ENCODE data around the gene ZMIZ1. TPM values are rescaled to one million over a fixed set of nuclear protein-coding genes. Genes with fewer than 3 reads are reported as not detected.

ZMIZ1 gene
- total RNA-seq, 1 donor from 2014 or later = 84.7 TPM

DNA sequence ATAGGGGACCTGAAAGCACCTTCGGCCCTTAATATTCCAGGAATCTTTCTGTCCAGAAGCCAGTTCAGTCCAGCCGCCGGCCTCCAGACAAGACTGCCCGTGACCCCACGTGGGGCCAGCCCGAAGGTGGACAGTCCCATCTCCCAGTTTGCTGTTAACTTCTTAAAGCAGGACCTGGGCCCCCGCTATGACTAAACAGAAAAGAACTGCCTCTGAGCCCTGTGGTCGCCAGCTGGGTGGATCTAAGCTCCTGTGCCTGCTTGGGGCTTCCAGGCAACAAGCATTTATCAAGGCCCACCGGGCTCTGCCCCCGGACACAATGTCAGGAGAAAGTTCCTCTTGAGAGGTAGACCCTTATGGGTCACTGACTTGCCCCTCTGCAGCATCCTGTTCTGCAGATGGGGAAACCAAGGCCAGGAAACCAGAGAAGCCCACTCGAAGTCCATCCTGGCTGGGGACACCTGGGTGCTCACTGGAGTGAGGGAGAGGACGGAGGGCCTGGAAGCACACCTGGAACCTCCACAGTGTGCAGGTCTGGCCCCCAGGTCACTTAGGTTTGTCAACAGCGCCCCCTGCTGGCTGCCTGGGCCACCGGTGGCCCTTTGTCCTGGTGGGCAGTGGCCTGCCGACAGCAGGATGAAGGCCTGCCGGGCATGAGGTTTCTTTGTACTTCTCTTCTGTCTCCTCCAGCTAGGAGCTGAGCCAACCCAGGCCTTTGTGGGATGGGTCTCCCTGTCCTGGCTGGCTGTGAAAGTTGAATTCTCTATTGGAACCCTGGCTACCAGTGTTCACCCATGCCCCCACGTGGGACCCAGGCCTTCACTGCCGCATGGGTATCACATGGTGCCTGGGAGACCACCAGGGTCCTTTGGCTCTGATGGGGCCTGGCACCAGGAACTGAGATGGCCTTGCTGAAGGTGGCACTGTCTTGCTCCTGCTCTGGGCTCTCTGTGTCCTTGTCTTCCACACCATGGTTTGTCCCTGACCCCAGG, 128.0 kb downstream of the ZMIZ1 start:
- ATAC-seq (peak; percentile 71), DNase-seq (peak; percentile 90)
- intact Hi-C loops (cut with DNase I) = loop anchor here (5.0 to 10.0 kb wide), 2 partner anchors 124 to 1152 kb away; no protein-coding TSS in a partner anchor
- TF ChIP-seq, protein P1, sequence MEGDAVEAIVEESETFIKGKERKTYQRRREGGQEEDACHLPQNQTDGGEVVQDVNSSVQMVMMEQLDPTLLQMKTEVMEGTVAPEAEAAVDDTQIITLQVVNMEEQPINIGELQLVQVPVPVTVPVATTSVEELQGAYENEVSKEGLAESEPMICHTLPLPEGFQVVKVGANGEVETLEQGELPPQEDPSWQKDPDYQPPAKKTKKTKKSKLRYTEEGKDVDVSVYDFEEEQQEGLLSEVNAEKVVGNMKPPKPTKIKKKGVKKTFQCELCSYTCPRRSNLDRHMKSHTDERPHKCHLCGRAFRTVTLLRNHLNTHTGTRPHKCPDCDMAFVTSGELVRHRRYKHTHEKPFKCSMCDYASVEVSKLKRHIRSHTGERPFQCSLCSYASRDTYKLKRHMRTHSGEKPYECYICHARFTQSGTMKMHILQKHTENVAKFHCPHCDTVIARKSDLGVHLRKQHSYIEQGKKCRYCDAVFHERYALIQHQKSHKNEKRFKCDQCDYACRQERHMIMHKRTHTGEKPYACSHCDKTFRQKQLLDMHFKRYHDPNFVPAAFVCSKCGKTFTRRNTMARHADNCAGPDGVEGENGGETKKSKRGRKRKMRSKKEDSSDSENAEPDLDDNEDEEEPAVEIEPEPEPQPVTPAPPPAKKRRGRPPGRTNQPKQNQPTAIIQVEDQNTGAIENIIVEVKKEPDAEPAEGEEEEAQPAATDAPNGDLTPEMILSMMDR (IDR thresholded peaks at IDR 0.05) = peak; percentile 98
- Histone ChIP-seq H3K36me3 (peaks cover 15% of the 10 kb centered on the region), H3K27ac (no peak overlapping the region), H3K27me3 (no peaks in the 10 kb centered on the region), H3K4me1 (peaks cover 19% of the 10 kb centered on the region), H3K9me3 (no peaks in the 10 kb centered on the region), H3K4me3 (no peak overlapping the region)

DNA sequence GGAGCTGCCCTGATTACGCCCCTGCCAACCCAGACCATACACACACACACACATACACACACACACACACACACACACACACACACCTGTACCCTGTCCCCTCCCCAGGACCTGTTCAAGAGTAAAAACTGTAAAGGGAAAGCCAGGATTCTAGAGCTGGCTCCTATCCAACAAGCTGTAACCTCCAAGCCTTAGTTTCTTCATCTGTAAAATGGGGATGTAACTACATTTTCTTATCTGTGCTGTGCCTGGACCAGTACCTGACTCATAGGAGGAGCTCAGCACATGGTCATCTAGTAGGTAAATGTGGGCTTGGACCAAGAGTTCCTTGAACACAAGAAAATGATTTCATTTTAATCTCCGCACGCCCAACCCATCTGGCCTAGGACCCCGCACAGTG, 128.8 kb downstream of the ZMIZ1 start:
- intact Hi-C loops (cut with DNase I) = loop anchor here (5.0 to 10.0 kb wide), 2 partner anchors 125 to 1153 kb away; no protein-coding TSS in a partner anchor
- no peaks in the 10 kb centered on the region for H3K9me3 ChIP-seq
- H3K4me3 ChIP-seq = no peak overlapping the region
- TF ChIP-seq, protein P1 (IDR thresholded peaks at IDR 0.05) = no peak
- H3K36me3 ChIP-seq = peaks cover 22% of the 10 kb centered on the region
- H3K27ac ChIP-seq = no peak overlapping the region
- ATAC-seq (no peak), DNase-seq (no peak)
- no peaks in the 10 kb centered on the region for H3K27me3 ChIP-seq
- peaks cover 11% of the 10 kb centered on the region for H3K4me1 ChIP-seq

DNA sequence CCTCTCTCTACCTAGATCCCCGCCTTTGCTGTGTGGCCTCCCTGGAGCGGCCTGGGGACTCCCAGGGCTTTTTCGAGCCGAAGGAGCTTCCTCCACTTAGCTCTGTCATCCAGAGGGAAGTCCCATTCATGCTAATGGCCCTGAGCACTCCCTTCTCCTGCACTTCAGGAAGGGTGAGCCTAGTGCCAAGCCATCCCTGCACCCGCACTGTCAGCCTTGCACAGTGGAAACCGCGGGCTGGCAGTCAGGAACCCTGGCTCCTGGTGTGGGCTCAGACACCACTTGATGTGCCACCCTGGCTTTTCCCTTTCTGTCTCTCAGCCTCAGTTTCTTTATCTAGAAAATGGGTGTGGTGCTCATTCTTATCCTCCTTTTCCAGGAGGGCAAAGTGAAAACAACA, 131.6 kb downstream of the ZMIZ1 start:
- H3K4me1 ChIP-seq = peaks cover 6% of the 10 kb centered on the region
- H3K27ac ChIP-seq = no peak overlapping the region
- no peak overlapping the region for H3K4me3 ChIP-seq
- TF ChIP-seq, protein P1 (IDR thresholded peaks at IDR 0.05) = no peak
- DNase-seq = no peak
- no peak for ATAC-seq
- intact Hi-C loops (cut with DNase I) = no loop called here
- no peaks in the 10 kb centered on the region for H3K9me3 ChIP-seq
- peaks cover 45% of the 10 kb centered on the region for H3K36me3 ChIP-seq
- no peaks in the 10 kb centered on the region for H3K27me3 ChIP-seq

DNA sequence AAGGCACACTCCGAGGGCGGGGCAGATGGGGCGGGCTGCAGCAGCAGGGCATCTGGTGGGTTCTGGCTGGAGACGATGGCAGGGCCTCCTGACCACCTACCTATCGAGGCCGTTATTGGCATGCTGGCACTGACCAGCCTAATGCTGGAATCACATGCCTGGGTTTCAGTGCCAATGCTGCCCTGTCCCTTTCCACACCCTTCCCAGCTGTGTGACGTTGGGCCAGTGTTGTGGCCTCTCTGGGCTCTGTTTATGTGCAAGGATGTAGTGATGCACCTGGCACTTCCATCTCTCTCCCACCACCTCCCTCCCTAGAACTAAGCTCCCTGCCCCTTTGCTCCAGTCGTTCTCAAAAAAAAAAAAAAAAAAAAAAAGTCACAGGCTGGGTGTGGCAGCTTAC, 132.9 kb downstream of the ZMIZ1 start:
- H3K36me3 ChIP-seq = peaks cover 54% of the 10 kb centered on the region
- DNase-seq (no peak), ATAC-seq (no peak)
- TF ChIP-seq, protein P1 (IDR thresholded peaks at IDR 0.05) = no peak
- no peak overlapping the region for H3K27ac ChIP-seq
- no peaks in the 10 kb centered on the region for H3K27me3 ChIP-seq
- no peaks in the 10 kb centered on the region for H3K9me3 ChIP-seq
- H3K4me3 ChIP-seq = no peak overlapping the region
- intact Hi-C loops (cut with DNase I) = no loop called here
- peaks cover 6% of the 10 kb centered on the region for H3K4me1 ChIP-seq

DNA sequence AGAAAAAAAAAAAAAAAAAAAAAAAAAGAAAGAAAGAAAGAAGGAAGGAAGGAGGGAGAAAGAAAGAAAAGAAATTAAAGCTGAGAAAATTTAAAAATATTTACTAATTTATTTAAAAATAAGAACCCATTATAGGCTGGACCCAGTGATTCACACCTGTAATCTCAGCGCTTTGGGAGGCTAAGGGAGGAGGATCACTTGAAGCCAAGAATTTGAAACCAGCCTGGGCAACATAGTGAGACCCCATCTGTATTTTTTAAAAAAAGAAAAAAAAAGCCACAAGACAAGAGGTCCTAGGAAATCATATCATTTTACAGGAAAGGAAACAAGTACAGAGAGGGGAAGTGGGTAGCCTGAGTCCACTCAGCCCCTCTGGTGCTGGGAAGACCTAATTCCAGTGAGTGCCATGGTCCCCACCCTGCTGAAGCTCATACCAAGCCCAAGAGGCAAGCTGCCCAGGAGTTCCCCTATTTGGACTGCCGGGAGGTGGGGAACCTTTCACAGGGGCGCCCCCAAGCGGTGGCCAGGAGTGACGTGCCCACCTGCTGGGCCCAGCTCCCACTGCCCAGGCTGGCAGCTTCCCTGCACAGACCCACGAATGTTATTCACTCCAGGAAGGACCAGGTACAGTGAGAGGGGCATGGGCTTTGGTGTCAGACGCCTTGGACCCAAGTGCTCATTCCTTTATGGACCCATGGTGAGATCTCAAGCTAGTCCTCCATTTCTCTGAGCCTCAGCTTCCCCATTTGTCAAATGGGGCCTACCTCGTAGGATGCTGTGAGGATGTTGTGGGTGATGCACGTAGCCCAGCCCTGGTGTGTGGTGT, 133.6 kb downstream of the ZMIZ1 start:
- intact Hi-C loops (cut with DNase I) = no loop called here
- Histone ChIP-seq H3K27ac (no peak overlapping the region), H3K36me3 (peaks cover 60% of the 10 kb centered on the region), H3K9me3 (no peaks in the 10 kb centered on the region), H3K27me3 (no peaks in the 10 kb centered on the region), H3K4me3 (no peak overlapping the region), H3K4me1 (peaks cover 6% of the 10 kb centered on the region)
- ATAC-seq (peak; percentile 77), DNase-seq (peak; percentile 79)
- TF ChIP-seq, protein P1 (IDR thresholded peaks at IDR 0.05) = peak; percentile 52
